Spleen (tissue), 11 donors: Measurements from ENCODE around the gene PPP1R3F. TPM values are rescaled to one million over a fixed set of nuclear protein-coding genes. Genes with fewer than 3 reads are reported as not detected.

Experiments
- DNase-seq: peaks from one replicate; pipeline ENCODE4 v3.0.0-alpha.2; 2020
- H3K27ac ChIP-seq, 8 donors: fragments of 200-600 bp; sonication (generic) in 7 of 8; 1 replicate in 4 of 8; 2 replicates in 4 of 8; pipeline versions ENCODE4 v1.5.0 to v1.8.0; 2016 to 2021; ENCODE audit warnings: inconsistent platforms in 4 of 8, mild to moderate bottlenecking in 4 of 8, moderate library complexity in 1 of 8
- H3K27me3 ChIP-seq, 7 donors: fragments of 200-600 bp; sonication (generic) in 6 of 7; replicated peaks in 1 of 7; 1 replicate in 4 of 7; 2 replicates in 3 of 7; pipeline versions ENCODE4 v1.5.0 to v1.8.0; 2016 to 2021; ENCODE audit warnings: inconsistent platforms in 3 of 7, mild to moderate bottlenecking in 1 of 7
- H3K36me3 ChIP-seq, 6 donors: fragments of 200-600 bp; sonication (generic) in 5 of 6; 1 replicate in 4 of 6; 2 replicates in 2 of 6; pipeline versions ENCODE4 v1.5.0 to v1.8.0; 2016 to 2021; ENCODE audit warnings: inconsistent platforms in 2 of 6
- H3K4me1 ChIP-seq, 6 donors: fragments of 200-600 bp; sonication (generic) in 5 of 6; 1 replicate in 3 of 6; 2 replicates in 3 of 6; pipeline versions ENCODE4 v1.5.0 to v1.8.0; 2016 to 2021; ENCODE audit warnings: inconsistent platforms in 3 of 6
- H3K4me3 ChIP-seq, 8 donors: fragments of 200-600 bp; sonication (generic) in 7 of 8; 1 replicate in 4 of 8; 2 replicates in 4 of 8; pipeline versions ENCODE4 v1.5.0 to v1.8.0; 2016 to 2021; ENCODE audit warnings: inconsistent platforms in 4 of 8, mild to moderate bottlenecking in 4 of 8, moderate library complexity in 2 of 8
- H3K9me3 ChIP-seq, 8 donors: fragments of 200-600 bp; sonication (generic) in 7 of 8; 1 replicate in 4 of 8; 2 replicates in 4 of 8; pipeline versions ENCODE4 v1.5.0 to v1.8.0; 2016 to 2021; ENCODE audit warnings: inconsistent platforms in 4 of 8
- POLR2A ChIP-seq, 3 donors: fragments of 450-650 bp; IDR thresholded peaks; one replicate each; pipeline ENCODE4 v1.5.1; 2017; ENCODE audit warnings: antibody characterized with exemption in 3 of 3, mild to moderate bottlenecking in 1 of 3
- POLR2AphosphoS5 ChIP-seq, 3 donors: sonication (generic); formaldehyde crosslinking; IDR thresholded peaks; one replicate each; pipeline ENCODE4 v1.5.1; 2017; ENCODE audit warnings: antibody characterized with exemption in 3 of 3
- WGBS, 5 donors: extraction: QIAGEN DNeasy Blood & Tissue Kit in 3 of 5; methylation state at CpG; one replicate each; pipeline versions ENCODE4 v1.1.5 to v1.1.7; 2013 to 2018; 5-methylcytosine and 5-hydroxymethylcytosine counted together
- intact Hi-C: fragments of 100-400 bp; cut with DNase I; formaldehyde crosslinking; loops from one replicate; pipeline ENCODE4 v1.15.0; 2023; ENCODE audit warnings: low total_unique reads
- polyA plus RNA-seq, 3 donors: library from polyadenylated mRNA; stranded (reverse); fragments of 200-250 nt; gene quantifications; one replicate each; pipeline ENCODE4 v1.2.1, GENCODE V29; 2013
- total RNA-seq, 7 donors: library from RNA; depleted of rRNA in 3 of 7; stranded (reverse); fragments of >200 nt in 3 of 7; fragmentation: NEBNext Ultra II Directional in 4 of 7; extraction: Animal tissue kit (Norgen Biotek cat#: 25700) in 4 of 7; gene quantifications; one replicate each; pipeline versions ENCODE4 v1.1.0 to v1.2.1, GENCODE V29; 2016 to 2021
- TF ChIP-seq, protein P1 (sequence below), 11 experiments: fragments of 200-600 bp in 7 of 11; fragments of 450-650 bp in 4 of 11; sonication (generic) in 4 of 11; IDR thresholded peaks in 8 of 11; conservative IDR thresholded peaks in 3 of 11; 1 replicate in 7 of 11; 2 replicates in 4 of 11; pipeline versions ENCODE4 v1.4.0 to v1.8.0; 2016 to 2021; ENCODE audit warnings: antibody characterized with exemption in 11 of 11, inconsistent platforms in 4 of 11, mild to moderate bottlenecking in 1 of 11
- donor health status: healthy with polysubstance abuse.
- donor health status: DM: no; HTN: no; CAD: no; lungs with moderate emphysema.
- donor health status: DM: no; HTN: no; CAD: no.
- donor health status: Bipolar disorder and iron deficiency.
- donor health status: healthy.
- donor health status: DM: no; HTN: no; CAD: no.
- donor health status: DM: yes; HTN: yes; CAD: no.

The PPP1R3F gene
- total and polyA plus RNA-seq, 10 donors, result 2.2 to 8.9 (median 5.6) TPM

- Histone ChIP-seq H3K36me3 (no peaks in the 10 kb centered on the region), H3K9me3 (no peaks in the 10 kb centered on the region), H3K4me3 (no peak overlapping the region), H3K27me3 (peaks cover 0 to 3% (median 0%) of the 10 kb centered on the region in 7 donors), H3K4me1 (peaks cover 0 to 27% (median 0%) of the 10 kb centered on the region in 6 donors), H3K27ac (peak overlapping the region in 1 of 8 donors; percentile 40)
- intact Hi-C loops, result no loop called here
- peak; percentile 78 for DNase-seq
- 59 to 72% (median 66%) methylated on average over 2 to 20 of the region's 20 CpGs for WGBS, 5 donors
- TF ChIP-seq, protein P1, sequence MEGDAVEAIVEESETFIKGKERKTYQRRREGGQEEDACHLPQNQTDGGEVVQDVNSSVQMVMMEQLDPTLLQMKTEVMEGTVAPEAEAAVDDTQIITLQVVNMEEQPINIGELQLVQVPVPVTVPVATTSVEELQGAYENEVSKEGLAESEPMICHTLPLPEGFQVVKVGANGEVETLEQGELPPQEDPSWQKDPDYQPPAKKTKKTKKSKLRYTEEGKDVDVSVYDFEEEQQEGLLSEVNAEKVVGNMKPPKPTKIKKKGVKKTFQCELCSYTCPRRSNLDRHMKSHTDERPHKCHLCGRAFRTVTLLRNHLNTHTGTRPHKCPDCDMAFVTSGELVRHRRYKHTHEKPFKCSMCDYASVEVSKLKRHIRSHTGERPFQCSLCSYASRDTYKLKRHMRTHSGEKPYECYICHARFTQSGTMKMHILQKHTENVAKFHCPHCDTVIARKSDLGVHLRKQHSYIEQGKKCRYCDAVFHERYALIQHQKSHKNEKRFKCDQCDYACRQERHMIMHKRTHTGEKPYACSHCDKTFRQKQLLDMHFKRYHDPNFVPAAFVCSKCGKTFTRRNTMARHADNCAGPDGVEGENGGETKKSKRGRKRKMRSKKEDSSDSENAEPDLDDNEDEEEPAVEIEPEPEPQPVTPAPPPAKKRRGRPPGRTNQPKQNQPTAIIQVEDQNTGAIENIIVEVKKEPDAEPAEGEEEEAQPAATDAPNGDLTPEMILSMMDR (IDR thresholded peaks at IDR 0.05 in 8 of 11, conservative IDR thresholded peaks at IDR 0.05 in 3 of 11), result no peak
- TF ChIP-seq POLR2AphosphoS5 (IDR thresholded peaks at IDR 0.05), result peak in 1 of 3 donors; percentile 34
- no peak for TF ChIP-seq POLR2A (IDR thresholded peaks at IDR 0.05)
Measured at GRCh38 chrX:49257846-49258748, 11.5 kb upstream of the PPP1R3F start.

DNA sequence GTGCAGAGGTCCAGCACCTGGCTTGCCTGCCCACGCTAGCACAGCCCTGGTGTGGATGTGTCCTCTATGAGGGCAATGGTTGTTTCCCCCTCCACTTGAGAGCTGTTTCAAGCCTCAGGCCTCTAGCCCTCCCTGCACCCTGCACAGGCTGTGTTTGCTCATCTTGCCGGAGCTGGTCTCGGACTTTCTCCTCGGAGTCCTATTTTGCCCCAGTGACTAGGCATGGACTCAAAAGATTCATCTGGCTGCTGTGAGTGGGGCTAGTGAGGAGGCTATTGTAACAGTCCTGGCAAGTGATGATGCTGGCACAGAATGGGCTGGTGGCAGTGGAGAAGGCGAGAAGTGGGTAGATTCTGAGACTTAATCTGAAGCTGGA, 10.9 kb upstream of the PPP1R3F start:
- TF ChIP-seq, protein P1 (IDR thresholded peaks at IDR 0.05 in 8 of 11, conservative IDR thresholded peaks at IDR 0.05 in 3 of 11), result no peak
- TF ChIP-seq POLR2A (IDR thresholded peaks at IDR 0.05) (no peak), POLR2AphosphoS5 (IDR thresholded peaks at IDR 0.05) (no peak)
- Histone ChIP-seq H3K4me1 (peaks cover 0 to 24% (median 0%) of the 10 kb centered on the region in 6 donors), H3K27me3 (peaks cover 0 to 3% (median 0%) of the 10 kb centered on the region in 7 donors), H3K4me3 (no peak overlapping the region), H3K36me3 (no peaks in the 10 kb centered on the region), H3K9me3 (no peaks in the 10 kb centered on the region), H3K27ac (no peak overlapping the region)
- no peak for DNase-seq
- intact Hi-C loops, result no loop called here
- 83 to 93% (median 86%) methylated on average over 4 to 5 of the region's 5 CpGs for WGBS, 5 donors

- Histone ChIP-seq H3K4me1 (peaks cover 0 to 18% (median 0%) of the 10 kb centered on the region in 6 donors), H3K36me3 (no peaks in the 10 kb centered on the region), H3K4me3 (no peak overlapping the region), H3K27ac (no peak overlapping the region), H3K27me3 (peaks cover 0 to 3% (median 0%) of the 10 kb centered on the region in 7 donors), H3K9me3 (no peaks in the 10 kb centered on the region)
- no peak for TF ChIP-seq POLR2AphosphoS5 (IDR thresholded peaks at IDR 0.05)
- no peak for TF ChIP-seq POLR2A (IDR thresholded peaks at IDR 0.05)
- TF ChIP-seq, protein P1 (IDR thresholded peaks at IDR 0.05 in 8 of 11, conservative IDR thresholded peaks at IDR 0.05 in 3 of 11), result no peak
- intact Hi-C loops, result no loop called here
- WGBS, 5 donors, result 90 to 100% (median 95%) methylated on average over 2 to 17 of the region's 17 CpGs
- DNase-seq, result peak; percentile 51
Measured at GRCh38 chrX:49260221-49260985, 9.2 kb upstream of the PPP1R3F start.
